HG03095 (cell line): ENCODE results near the gene FGD2.
A peak's percentile ranks its signal among the peaks of the same experiment; 100 is the strongest.

Experiments used
- ATAC-seq: cut with Tn5 transposase; IDR thresholded peaks from one replicate; pipeline ENCODE4 v1.9.1; 2021; ENCODE audit warnings: moderate library complexity; ENCODE audit not compliant: unreplicated experiment

Gene FGD2

GRCh38 chr6:37017606-37018197 lies 12.2 kb downstream of the FGD2 start:
- ATAC-seq, result no peak

GRCh38 chr6:37018198-37019064 lies 13.0 kb downstream of the FGD2 start:
- peak; percentile 83 for ATAC-seq

- ATAC-seq, result no peak
Measured at GRCh38 chr6:37019065-37019450, 13.6 kb downstream of the FGD2 start.

- no peak for ATAC-seq
Measured at GRCh38 chr6:37020381-37020780, 14.9 kb downstream of the FGD2 start.

GRCh38 chr6:37020812-37021211 lies 15.4 kb downstream of the FGD2 start:
- ATAC-seq, result no peak

GRCh38 chr6:37021356-37022129 lies 16.1 kb downstream of the FGD2 start:
- no peak for ATAC-seq

GRCh38 chr6:37022135-37022863 lies 16.8 kb downstream of the FGD2 start:
- ATAC-seq, result no peak

GRCh38 chr6:37024656-37025337 lies 19.3 kb downstream of the FGD2 start:
- no peak for ATAC-seq

GRCh38 chr6:37025621-37026466 lies 20.4 kb downstream of the FGD2 start:
- ATAC-seq, result no peak

- no peak for ATAC-seq
Measured at GRCh38 chr6:37027036-37027720, 21.7 kb downstream of the FGD2 start.

- no peak for ATAC-seq
Measured at GRCh38 chr6:37027811-37028469, 22.5 kb downstream of the FGD2 start.

- no peak for ATAC-seq
Measured at GRCh38 chr6:37029249-37029971, 24.0 kb downstream of the FGD2 start.

- no peak for ATAC-seq
Measured at GRCh38 chr6:37030599-37030998, 25.1 kb downstream of the FGD2 start.

GRCh38 chr6:37032239-37032638 lies 26.8 kb downstream of the FGD2 start:
- ATAC-seq, result no peak

GRCh38 chr6:37033255-37033654 lies 27.8 kb downstream of the FGD2 start:
- ATAC-seq, result peak; percentile 53

- ATAC-seq, result no peak
Measured at GRCh38 chr6:37033819-37034795, 28.7 kb downstream of the FGD2 start.

GRCh38 chr6:37036146-37036545 lies 30.7 kb downstream of the FGD2 start:
- no peak for ATAC-seq
